ENCODE data around the gene MAML3.

GRCh38 chr4:140000232-140000631, 153.8 kb downstream of the MAML3 start:
- TF ChIP-seq, protein P1, sequence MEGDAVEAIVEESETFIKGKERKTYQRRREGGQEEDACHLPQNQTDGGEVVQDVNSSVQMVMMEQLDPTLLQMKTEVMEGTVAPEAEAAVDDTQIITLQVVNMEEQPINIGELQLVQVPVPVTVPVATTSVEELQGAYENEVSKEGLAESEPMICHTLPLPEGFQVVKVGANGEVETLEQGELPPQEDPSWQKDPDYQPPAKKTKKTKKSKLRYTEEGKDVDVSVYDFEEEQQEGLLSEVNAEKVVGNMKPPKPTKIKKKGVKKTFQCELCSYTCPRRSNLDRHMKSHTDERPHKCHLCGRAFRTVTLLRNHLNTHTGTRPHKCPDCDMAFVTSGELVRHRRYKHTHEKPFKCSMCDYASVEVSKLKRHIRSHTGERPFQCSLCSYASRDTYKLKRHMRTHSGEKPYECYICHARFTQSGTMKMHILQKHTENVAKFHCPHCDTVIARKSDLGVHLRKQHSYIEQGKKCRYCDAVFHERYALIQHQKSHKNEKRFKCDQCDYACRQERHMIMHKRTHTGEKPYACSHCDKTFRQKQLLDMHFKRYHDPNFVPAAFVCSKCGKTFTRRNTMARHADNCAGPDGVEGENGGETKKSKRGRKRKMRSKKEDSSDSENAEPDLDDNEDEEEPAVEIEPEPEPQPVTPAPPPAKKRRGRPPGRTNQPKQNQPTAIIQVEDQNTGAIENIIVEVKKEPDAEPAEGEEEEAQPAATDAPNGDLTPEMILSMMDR (IDR thresholded peaks at IDR 0.05), result no peak
- TF ChIP-seq EP300 (IDR thresholded peaks at IDR 0.05), result no peak
- no peak for TF ChIP-seq POLR2AphosphoS5 (IDR thresholded peaks at IDR 0.05)
- TF ChIP-seq POLR2A (IDR thresholded peaks at IDR 0.05), result no peak

Data from suprapubic skin (tissue), 4 donors.